ENCODE results near the gene EPHA6. TPM values are rescaled to one million over a fixed set of nuclear protein-coding genes. Genes with fewer than 3 reads are reported as not detected.

EPHA6 gene
- total RNA-seq, 1 experiment from 2014 or later = 1.2 TPM

- Histone ChIP-seq H3K4me1 (replicated peaks; ENCODE audit: insufficient read depth) (no peaks in the 10 kb centered on the region), H3F3A (ENCODE audit: insufficient read depth, low read depth) (no peaks in the 10 kb centered on the region), H3K27me3 (ENCODE audit: insufficient read depth, low read depth) (no peaks in the 10 kb centered on the region), H3K36me3 (ENCODE audit: low read depth) (no peaks in the 10 kb centered on the region), H3K4me3 (no peak overlapping the region), H2AFZ (no peak overlapping the region), H3K9me3 (ENCODE audit: insufficient read depth, low read depth) (no peaks in the 10 kb centered on the region), H3K4me2 (no peak overlapping the region), H3K79me2 (ENCODE audit: low read depth) (no peaks in the 10 kb centered on the region), H3K27ac (no peak overlapping the region), H3K9me2 (ENCODE audit: insufficient read depth) (no peaks in the 10 kb centered on the region), H4K20me1 (ENCODE audit: insufficient read depth) (no peaks in the 10 kb centered on the region)
- ChIA-PET POLR2A (ENCODE audit: unreplicated experiment) (no interaction called here), CTCF (no interaction called here)
- no TSS peak for BruUV-seq (replicated peaks)
- intact Hi-C loops (cut with micrococcal nuclease; ENCODE audit: unreplicated experiment) = no loop called here
- TF ChIP-seq EZH2 (IDR thresholded peaks at IDR 0.05; ENCODE audit: low read depth) (no peak), CTCF (conservative IDR thresholded peaks at IDR 0.05) (no peak)
- no peak for DNase-seq
Measured at GRCh38 chr3:97277708-97278107, 463.3 kb downstream of the EPHA6 start.

- Histone ChIP-seq H3K4me2 (no peak overlapping the region), H3K4me1 (replicated peaks; ENCODE audit: insufficient read depth) (no peaks in the 10 kb centered on the region), H3K4me3 (no peak overlapping the region), H3F3A (ENCODE audit: insufficient read depth, low read depth) (no peaks in the 10 kb centered on the region), H3K9me2 (ENCODE audit: insufficient read depth) (no peaks in the 10 kb centered on the region), H2AFZ (no peak overlapping the region), H3K9me3 (ENCODE audit: insufficient read depth, low read depth) (no peaks in the 10 kb centered on the region), H3K79me2 (ENCODE audit: low read depth) (no peaks in the 10 kb centered on the region), H4K20me1 (ENCODE audit: insufficient read depth) (no peaks in the 10 kb centered on the region), H3K36me3 (ENCODE audit: low read depth) (no peaks in the 10 kb centered on the region), H3K27ac (no peak overlapping the region), H3K27me3 (ENCODE audit: insufficient read depth, low read depth) (no peaks in the 10 kb centered on the region)
- no TSS peak for BruUV-seq (replicated peaks)
- no peak for DNase-seq
- POLR2A ChIA-PET (ENCODE audit: unreplicated experiment) = no interaction called here
- intact Hi-C loops (cut with micrococcal nuclease; ENCODE audit: unreplicated experiment) = no loop called here
- CTCF ChIA-PET = no interaction called here
- TF ChIP-seq EZH2 (IDR thresholded peaks at IDR 0.05; ENCODE audit: low read depth) (no peak), CTCF (conservative IDR thresholded peaks at IDR 0.05) (no peak)
Measured at GRCh38 chr3:97278506-97278905, 464.1 kb downstream of the EPHA6 start.

GRCh38 chr3:97291901-97292300 lies 477.5 kb downstream of the EPHA6 start:
- Histone ChIP-seq H3K4me2 (no peak overlapping the region), H3K27me3 (ENCODE audit: insufficient read depth, low read depth) (no peaks in the 10 kb centered on the region), H3K79me2 (ENCODE audit: low read depth) (no peaks in the 10 kb centered on the region), H3K9me3 (ENCODE audit: insufficient read depth, low read depth) (no peaks in the 10 kb centered on the region), H2AFZ (no peak overlapping the region), H3K9me2 (ENCODE audit: insufficient read depth) (no peaks in the 10 kb centered on the region), H3K27ac (no peak overlapping the region), H4K20me1 (ENCODE audit: insufficient read depth) (no peaks in the 10 kb centered on the region), H3K36me3 (ENCODE audit: low read depth) (no peaks in the 10 kb centered on the region), H3K4me1 (replicated peaks; ENCODE audit: insufficient read depth) (no peaks in the 10 kb centered on the region), H3F3A (ENCODE audit: insufficient read depth, low read depth) (no peaks in the 10 kb centered on the region), H3K4me3 (no peak overlapping the region)
- CTCF ChIA-PET = no interaction called here
- intact Hi-C loops (cut with micrococcal nuclease; ENCODE audit: unreplicated experiment) = no loop called here
- no TSS peak for BruUV-seq (replicated peaks)
- DNase-seq = no peak
- no peak for TF ChIP-seq EZH2 (IDR thresholded peaks at IDR 0.05; ENCODE audit: low read depth)
- TF ChIP-seq CTCF (conservative IDR thresholded peaks at IDR 0.05) = no peak
- POLR2A ChIA-PET (ENCODE audit: unreplicated experiment) = no interaction called here
